Measurements from ENCODE around the gene ANKRD16.
"Not testable (repeated sequence)": the region's sequence is repeated elsewhere in the genome, so short reads cannot be mapped to it uniquely, and the experiment has no call there.

ANKRD16 gene

GRCh38 chr10:5871596-5871995 is 18.1 kb downstream of the ANKRD16 start:
- no peak for DNase-seq

DNA sequence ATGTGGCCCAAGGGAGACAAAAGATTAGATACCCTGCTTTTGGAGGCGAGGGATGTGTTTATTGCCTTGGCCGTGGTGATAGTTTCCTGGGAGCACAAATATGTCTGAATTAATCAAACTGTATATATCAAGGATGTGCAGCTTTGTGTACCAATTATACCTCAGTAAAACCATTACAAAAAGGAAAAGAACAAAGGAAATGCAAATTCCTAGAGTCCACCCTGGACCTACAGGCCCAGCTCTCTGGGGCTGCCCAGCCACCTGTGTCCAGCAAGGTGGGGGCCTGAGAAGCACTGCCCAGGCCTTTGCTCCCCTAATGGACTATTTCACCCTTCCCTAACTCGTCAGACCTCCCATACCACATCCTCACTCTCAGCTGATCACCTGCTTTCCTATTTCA is 20.5 kb downstream of the ANKRD16 start:
- DNase-seq, result no peak

- DNase-seq, result not testable (repeated sequence)
Measured at GRCh38 chr10:5868383-5868782, 21.3 kb downstream of the ANKRD16 start.

DNA sequence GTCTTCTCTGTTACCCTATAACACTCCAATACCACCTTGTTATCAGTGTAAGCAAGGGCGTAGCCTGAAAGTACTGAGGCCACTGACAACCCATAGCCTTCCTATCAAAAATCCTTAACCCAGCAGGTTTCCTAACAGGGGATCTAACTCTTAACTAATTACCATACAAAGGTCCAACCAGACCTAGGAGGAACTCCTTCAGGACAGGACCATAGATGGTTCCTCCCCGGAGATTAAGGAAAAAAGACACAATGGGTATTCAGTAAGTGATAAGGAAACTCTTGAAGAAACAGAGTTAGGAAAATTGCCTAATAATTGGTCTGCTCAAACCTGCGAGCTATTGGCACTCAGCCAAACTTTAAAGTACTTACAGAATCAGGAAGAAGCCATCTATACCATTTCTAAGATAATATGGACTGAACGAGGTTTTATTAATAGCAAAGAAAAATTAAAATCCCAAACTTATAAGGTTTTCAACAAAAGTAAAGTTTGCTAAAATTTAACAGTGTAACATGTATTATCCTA is 22.5 kb downstream of the ANKRD16 start:
- DNase-seq, result not testable (repeated sequence)

GRCh38 chr10:5866451-5867081 is 23.1 kb downstream of the ANKRD16 start:
- not testable (repeated sequence) for DNase-seq

DNA sequence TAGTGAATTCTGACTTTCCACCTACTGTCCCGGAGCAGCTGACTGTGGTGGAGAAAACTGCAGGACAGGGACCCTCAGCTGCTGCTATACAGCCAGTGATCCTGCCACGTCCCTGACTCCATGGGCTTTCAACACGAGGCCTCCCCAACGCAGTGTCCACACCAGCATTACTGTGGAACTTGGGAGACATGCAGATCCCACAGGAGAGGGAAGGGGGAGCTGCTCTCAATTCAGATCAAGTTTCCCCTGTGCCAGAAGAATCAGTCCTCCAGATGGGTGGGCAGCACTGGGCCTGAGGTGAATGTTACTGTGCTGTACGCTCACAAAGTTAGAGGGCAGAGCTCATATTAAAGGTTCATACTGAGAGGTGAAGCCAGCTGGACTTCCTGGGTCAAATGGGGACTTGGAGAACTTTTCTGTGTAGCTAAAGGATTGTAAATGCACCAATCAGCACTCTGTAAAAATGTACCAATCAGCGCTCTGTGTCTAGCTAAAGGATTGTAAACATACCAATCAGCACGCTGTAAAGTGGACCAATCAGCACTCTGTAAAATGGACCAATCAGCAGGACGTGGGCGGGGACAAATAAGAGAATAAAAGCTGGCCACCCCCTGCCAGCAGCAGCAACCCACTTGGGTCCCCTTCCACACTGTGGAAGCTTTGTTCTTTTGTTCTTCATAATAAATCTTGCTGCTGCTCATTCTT is 26.6 kb downstream of the ANKRD16 start:
- not testable (repeated sequence) for DNase-seq

DNA sequence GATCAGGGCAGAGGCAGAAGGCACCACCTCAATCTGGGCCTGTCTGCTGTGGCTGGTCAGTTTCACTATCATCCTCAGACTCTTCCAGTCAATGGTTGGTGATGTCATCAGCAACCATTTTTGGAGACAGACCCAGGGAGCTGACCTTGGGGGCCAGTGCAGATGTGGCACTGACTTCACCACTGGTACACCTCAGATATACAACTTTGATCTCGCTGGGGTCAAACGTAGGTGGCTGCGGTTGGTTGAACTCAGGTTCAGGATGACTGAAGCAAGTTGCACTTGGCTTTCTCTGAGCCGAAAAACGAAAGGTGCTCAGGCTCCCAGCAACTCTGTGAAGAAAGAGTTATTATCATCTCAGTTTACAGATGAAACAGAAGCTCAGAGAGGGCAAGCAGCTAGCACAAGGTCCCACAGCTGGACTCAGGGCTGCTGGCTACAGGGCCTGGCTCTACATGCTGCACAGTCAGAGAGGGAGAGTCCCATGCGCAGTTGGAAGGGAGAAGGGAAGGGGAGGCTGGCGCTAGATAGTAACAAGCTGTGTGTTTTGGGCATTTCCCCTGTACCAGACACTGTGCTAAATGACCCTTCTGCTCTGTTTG is 27.2 kb downstream of the ANKRD16 start:
- no peak for DNase-seq

DNA sequence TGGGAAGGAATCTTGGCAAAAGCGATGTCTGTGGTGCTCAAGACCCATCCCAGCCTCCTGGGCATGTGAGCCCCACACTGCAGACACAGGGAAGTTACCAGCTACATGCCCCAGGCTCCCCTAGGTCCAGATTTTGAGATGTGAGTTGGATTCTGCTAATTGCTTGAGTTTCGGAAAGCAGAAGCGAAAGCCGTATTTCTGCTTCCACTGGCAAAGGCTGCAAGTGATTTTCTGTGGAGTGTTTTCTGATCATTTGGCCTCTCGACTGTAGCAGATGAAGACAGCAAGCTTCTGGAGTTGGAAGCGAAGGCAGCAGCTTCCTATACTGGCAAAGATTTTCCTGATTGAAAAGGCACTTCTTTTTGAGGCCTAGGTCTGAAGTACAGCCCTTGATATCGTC is 29.6 kb downstream of the ANKRD16 start:
- DNase-seq, result no peak

- DNase-seq, result no peak
Measured at GRCh38 chr10:5858811-5859210, 30.9 kb downstream of the ANKRD16 start.

DNA sequence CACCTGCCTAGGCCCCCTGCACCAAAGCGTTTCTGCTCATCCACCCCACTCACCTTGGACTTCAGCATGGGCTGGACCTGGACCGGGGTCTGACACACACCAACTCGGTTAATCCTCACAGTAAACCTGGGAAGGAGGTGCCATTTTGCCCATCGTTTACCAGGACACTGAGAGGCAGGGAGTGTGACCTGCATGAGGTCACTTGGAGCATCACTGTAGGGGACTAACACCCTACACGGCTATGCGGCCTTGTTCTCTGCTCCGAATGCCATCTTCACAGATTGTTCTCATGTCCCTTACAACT is 33.0 kb downstream of the ANKRD16 start:
- DNase-seq, result no peak

DNA sequence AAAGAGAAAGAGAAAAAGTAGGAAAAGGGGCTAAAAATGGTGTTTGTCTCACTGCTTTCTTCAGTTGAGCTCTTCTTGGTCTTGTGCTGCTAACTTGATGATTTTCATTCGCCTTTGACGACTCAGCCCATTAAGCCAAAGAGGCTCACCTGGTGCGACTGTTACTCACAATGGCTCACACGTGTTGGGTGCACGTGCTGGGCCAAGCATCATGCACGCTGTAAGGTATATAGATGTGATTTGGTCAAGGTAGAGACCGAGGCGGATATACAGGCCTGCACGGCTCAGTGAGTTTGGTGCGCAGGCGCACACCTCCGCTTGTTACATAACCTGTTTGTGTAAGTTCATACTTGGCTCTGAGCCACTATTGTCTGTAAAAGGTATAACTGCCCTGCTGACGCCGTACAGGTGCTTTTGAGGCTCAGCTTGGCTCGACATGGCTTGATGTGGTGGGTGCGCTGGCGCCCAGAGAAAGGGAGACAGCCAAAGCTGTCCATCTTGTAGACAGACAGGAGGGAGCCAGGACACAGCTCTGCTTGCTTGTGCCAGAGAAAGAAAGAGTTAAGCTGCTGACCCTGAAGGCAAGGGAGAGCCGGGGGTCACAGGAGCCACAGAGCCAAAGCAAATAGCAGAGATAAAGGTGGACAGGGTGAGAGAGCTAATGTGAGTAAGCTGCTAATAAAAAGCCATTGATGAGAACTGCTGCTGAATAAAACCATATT is 33.6 kb downstream of the ANKRD16 start:
- no peak for DNase-seq

- no peak for DNase-seq
Measured at GRCh38 chr10:5854131-5854475, 35.6 kb downstream of the ANKRD16 start.

DNA sequence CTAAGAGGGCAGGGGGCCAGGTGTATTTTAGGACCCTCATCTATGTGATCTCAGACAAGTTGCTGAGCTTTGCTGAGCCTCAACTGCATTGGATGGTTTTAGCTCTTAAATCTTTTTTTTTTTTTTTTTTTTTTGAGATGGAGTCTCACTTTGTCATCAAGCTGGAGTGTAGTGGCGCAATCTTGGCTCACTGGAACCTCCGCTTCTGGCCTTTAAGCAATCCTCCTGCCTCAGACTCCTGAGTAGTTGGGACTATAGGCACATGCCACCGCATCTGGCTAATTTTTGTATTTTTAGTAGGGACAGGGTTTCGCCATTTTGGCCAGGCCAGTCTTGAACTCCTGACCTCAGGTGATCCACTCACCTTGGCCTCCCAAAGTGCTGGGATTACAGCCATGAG is 43.0 kb downstream of the ANKRD16 start:
- DNase-seq, result not testable (repeated sequence)

DNA sequence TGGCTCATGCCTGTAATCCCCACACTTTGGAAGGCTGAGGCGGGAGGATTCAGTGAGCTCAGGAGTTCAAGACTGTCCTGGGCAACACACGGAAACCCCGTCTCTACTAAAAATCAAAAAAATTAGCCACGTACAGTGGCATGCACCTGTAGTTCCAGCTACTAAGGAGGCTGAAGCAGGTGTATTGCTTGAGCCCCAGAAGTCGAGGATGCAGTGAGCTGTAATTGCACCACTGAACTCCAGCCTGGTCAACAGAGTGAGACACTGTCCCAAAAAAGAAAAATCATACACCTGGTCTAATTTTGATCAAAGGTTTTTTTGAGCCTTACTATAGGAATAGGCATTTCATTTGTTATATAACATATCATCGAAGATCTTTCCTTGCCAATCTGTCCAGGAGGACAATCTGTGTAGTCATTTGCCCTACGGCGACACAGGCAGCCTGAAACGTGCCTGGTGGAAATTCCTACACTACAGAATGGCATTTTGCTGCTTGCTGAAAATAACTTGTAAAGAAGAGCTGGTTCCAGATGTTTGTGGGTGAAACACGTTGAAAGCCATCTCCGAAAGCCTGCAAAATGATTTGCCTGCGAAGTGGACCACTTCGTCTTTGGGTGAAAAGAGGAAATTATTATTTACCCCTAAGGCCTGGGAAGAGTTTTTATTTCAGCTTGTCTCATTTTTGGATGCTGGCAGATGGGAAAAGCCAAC is 45.2 kb downstream of the ANKRD16 start:
- DNase-seq, result no peak

DNA sequence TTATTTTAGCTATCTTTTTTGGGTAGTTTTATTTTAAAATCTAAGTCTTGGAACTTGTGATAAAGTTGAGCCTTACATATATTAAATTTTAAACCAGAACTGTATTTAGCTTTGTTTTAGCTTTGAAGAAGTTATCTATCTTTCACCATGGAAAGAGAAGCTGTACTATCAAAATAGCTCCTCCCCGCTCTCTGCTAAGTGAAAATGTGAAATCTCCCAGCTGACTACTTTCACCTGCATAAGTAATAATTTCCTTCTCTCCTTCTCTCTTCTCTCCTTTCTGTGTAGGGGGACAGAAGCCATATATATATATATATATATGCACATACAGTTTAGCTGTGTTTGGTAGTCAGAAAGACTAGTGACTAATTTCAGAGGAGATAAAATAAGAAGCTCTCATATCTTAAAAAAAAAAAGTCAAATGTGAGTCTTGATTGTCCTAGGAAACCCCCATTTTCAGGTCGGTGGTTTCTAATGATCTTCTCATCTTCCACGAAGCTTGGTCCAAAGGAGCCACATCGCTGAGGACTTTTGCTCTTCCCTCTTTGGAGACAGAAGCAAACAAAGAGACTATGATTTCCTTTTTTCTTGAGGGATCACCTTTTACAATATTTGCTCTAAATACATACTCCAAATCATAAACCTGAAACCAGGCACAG is 45.9 kb downstream of the ANKRD16 start:
- no peak for DNase-seq

DNA sequence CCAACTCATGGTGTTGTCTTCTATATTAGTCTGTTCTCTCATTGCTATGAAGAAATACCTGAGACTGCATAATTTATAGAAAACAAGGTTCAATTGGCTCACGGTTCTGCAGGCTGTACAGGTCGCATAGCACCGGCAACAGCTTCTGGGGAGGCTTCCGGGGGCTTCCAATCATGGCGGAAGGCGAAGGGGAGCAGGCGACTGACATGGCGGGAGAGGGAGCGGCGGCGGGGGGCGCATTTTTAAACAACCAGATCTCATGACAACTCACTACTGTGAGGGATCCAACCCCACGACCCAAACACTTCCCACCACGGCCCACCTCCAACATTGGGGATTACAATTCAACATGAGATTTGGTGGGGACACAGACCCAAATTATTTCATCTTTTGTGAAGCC is 47.7 kb downstream of the ANKRD16 start:
- no peak for DNase-seq

DNA sequence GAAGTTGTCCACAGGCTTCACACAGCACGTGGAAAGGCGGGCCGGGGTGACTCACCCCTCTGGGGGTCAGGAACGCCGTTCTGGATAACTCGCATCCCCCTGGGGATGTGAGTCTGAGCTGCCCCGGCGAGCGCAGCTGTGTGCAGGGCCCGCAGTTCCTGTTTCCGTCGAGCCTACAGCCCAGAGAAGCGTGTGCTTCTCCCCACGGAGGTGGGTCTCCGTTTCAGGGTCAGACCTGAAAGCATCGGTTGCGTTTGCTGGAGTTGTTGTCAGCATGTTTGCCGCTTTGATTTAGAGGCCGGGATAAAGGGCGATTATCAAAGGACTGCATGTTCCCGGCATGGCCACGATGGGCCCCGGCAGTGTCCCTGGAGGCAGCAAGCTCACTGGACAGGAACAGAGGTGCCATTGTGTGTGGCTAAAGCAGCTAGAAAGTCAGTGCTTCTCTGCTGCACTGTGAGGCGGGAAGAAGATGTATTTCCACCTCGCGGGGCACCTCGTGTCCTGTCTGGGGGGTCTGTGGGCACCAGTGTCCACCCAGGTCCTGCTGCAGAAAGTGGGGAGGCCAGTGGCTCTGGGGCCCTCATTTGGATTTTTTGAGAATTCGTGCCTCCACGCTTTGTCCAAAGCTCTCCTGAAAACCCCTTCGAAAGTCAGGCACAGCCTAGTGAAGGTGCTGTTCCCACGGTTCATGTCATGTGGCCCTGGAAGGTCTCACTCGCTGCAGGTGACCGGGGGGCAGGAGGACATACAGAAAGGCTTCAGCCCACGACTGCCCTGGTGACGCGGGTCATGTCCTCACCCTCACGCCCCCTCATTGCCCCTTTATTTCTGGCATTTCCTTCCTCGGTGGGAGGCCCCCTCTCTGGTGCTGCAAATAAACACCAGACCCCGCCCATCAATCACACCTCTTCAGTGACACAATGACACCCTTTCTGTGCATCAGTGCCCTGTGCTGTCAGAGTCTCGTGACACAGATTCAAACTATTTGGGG is 49.1 kb downstream of the ANKRD16 start:
- DNase-seq, result no peak

DNA sequence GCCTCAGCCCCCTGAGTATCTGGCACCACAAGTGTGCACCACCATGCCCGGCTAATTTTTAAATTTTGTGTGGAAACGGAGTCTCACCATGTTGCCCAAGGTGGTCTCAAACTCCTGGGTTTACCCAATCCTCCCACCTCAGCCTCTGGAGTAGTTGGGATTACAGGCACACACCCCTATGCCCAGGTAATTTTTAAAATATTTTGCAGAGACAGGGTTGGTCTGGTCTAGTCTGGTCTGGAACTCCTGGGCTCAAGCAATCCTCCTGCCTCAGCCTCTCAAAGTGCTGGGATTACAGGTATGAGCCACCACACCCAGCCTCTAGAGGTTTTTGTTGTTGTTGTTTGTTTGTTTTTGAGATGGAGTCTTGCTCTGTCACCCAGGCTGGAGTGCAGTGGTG is 53.5 kb downstream of the ANKRD16 start:
- not testable (repeated sequence) for DNase-seq

DNA sequence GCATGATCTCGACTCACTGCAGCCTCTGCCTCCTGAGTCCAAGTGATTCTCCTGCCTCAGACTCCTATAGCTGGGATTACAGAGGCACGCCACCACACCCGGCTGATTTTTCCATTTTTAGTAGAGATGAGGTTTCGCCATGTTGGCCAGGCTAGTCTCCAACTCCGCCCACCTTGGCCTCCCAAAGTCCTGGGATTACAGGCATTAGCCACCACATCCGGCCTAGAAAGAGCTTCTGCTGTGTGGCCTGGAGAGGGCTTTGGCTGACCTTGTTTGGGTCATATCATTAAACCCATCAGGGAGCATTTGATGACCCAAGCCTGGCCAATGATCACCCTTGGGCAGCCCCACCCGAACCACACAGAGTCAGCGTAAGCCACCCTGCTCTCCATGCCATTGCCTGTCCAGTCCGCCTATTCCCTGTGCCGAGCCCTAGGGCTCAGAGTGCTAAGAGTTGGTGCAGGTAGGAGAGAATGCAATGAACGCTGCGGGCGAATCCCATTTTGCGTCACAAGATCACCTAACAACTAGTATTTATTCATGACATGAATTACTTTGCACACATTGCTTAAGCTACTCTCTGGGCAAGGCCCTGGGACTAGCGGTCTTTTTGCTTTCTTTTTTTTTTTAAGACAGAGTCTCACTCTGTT is 54.1 kb downstream of the ANKRD16 start:
- no peak for DNase-seq

DNA sequence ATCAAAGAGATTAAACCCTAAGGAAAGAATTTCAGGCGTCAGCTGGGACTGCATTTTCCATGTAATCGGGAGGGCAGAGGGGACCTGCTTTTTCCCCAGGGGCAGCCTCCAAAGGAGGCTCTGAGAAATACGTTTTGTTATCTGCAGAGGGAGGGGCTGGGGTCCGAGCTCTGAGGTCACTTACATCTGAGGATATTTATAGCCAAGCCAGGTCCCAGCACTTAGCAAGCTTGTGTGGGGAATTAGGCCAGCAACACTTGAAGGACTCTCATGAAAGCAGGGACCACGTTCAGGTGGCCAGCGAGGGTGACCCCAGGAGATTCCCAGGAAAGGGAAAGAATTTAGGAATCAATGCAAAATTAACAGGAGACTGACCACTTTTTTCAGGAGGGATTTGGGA is 55.9 kb downstream of the ANKRD16 start:
- no peak for DNase-seq

DNA sequence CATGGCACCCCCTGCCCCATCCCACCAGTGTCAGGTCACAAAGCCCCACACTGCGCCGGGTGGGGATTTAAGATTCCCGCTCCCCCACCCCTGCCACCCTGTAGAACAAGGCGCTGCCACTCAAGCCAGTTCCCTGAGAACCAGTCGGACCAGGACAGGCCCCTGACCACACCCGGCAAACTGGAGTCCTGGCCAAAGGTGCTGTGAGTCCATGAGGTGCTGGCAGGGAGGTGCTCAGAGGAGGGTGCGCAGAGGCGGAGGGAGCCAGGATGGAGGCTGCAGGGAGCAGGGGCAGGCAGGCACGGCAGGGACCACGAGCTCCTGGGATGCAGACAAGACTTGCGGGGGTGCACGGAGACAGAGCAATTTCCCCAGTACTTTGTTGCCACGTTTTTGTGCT is 56.7 kb downstream of the ANKRD16 start:
- DNase-seq, result no peak

Measured in activated CD4-positive, alpha-beta T cell treated with anti-CD3 and anti-CD28 coated beads for 4 hours (primary cell).